ENCODE data around the gene DISP3.

DNA sequence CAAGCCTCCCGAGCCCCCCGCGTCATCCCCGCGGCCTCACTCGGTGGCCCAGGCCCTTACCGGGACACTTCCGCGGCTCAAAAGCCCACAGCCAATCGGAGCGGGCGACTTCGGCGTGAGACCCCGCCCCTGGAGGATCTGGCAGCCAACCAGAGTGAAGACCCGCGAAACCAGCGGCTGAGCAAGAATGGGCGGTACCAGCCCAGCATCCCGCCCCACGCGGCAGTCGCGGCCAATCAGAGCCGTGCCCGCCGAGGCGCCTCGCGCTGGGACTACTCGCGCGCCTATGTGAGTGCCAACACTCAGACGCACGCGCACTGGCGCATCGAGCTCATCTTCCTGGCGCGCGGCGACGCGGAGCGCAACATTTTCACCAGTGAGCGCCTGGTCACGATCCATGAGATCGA is 22.5 kb downstream of the DISP3 start:
- TF ChIP-seq EZH2 (IDR thresholded peaks at IDR 0.05): no peak
- TF ChIP-seq POLR2AphosphoS5 (IDR thresholded peaks at IDR 0.05; ENCODE audit: borderline replicate concordance, low read depth, low read length): no peak

All from SK-N-MC (cell line).